Skeletal muscle tissue (tissue), 4 donors: ENCODE results near the gene KCNH8. TPM values are rescaled to one million over a fixed set of nuclear protein-coding genes. Genes with fewer than 3 reads are reported as not detected.

Experiments used
- H3K27ac ChIP-seq: one replicate; pipeline ENCODE4 v1.7.0; 2013; ENCODE audit warnings: mild to moderate bottlenecking, low read depth, low read length, inconsistent platforms
- H3K27me3 ChIP-seq, 3 donors: one replicate each; pipeline ENCODE4 v1.7.0; 2013; ENCODE audit warnings: low read length in 3 of 3; ENCODE audit not compliant: control insufficient read depth in 3 of 3, insufficient read depth in 3 of 3
- H3K36me3 ChIP-seq, 3 donors: one replicate each; pipeline ENCODE4 v1.7.0; 2013; ENCODE audit warnings: low read length in 3 of 3; ENCODE audit not compliant: control insufficient read depth in 3 of 3, insufficient read depth in 3 of 3
- H3K4me1 ChIP-seq, 3 donors: one replicate each; pipeline ENCODE4 v1.7.0; 2013; ENCODE audit warnings: low read length in 3 of 3, mild to moderate bottlenecking in 3 of 3; ENCODE audit not compliant: control insufficient read depth in 3 of 3, insufficient read depth in 3 of 3
- H3K4me3 ChIP-seq, 3 donors: one replicate each; pipeline ENCODE4 v1.7.0; 2013; ENCODE audit warnings: low read length in 3 of 3
- H3K9ac ChIP-seq, 3 donors: one replicate each; pipeline ENCODE4 v1.7.0; 2013; ENCODE audit warnings: low read length in 3 of 3, mild to moderate bottlenecking in 3 of 3, moderate library complexity in 2 of 3, low read depth in 1 of 3
- H3K9me3 ChIP-seq, 3 donors: one replicate each; pipeline ENCODE4 v1.7.0; 2013; ENCODE audit warnings: low read length in 3 of 3; ENCODE audit not compliant: control insufficient read depth in 3 of 3
- total RNA-seq: library from RNA; depleted of rRNA; stranded (reverse); fragments of >200 nt; gene quantifications from one replicate; pipeline ENCODE4 v1.2.3, GENCODE V29; 2014
- donor health status: Osteomylitis.

Gene KCNH8
- total RNA-seq, 1 donor from 2014 or later = under 0.01 TPM

DNA sequence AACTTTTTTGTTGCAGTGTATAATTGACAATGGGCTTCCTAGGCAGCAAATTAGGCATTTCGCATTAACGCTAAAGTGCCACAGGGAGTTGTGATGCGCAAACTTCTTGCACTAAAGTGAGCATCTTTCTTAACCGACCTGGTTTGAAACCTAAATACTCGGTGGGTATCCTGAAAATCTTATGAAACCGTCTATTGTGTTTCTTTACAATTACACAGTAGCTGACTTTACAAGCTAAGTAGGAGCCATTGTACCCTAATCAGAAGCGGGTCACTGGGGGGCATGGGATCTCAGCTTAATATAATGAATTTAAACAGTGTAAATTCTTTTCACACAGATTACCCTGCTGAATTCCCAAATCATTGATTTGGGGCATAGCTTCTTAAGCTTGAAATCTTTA is 328.0 kb downstream of the KCNH8 start:
- Histone ChIP-seq H3K9me3 (no peaks in the 10 kb centered on the region), H3K36me3 (no peaks in the 10 kb centered on the region), H3K9ac (no peak overlapping the region), H3K4me3 (no peak overlapping the region), H3K27ac (no peak overlapping the region), H3K4me1 (no peaks in the 10 kb centered on the region), H3K27me3 (no peaks in the 10 kb centered on the region)

DNA sequence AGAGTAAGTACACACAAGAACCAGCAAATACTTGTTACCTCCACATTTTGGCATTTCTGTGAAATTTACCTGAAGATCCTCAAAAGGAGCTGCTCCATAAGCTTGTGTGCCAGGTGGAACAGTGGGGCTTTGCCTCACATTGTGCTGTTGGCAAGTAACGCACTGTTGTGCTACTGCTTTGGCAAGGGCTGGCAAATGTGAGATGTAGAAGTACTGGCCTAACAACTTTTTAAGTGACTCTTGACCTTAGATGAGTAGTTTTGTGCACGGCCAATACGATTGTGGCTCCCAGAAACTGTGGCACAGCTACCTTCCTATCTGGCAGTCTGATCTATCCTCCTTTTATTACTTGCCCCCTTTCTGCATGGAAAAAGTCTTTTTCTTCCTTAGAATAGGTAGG is 337.0 kb downstream of the KCNH8 start:
- H3K9ac ChIP-seq = no peak overlapping the region

DNA sequence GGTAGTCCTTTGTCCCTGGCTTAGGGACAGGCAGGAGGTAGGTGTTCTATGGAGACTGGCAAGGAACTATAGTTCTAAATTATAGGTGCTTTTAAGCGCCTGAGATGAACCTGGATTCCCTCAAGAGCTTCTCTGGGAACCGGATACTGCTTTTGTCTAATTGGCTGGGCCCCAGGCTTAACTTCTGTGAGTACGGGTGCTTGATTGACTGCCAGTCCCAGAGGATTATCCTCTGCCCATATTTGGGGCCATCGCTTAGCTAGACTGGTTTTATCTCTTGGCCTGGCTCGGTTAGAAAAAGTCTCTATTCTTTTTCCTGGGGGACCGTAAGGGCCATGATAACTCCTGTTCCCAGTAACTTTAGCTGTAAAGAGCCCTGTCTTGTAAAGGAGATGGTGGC is 339.1 kb downstream of the KCNH8 start:
- H3K9me3 ChIP-seq = no peaks in the 10 kb centered on the region
- H3K27ac ChIP-seq = no peak overlapping the region
- no peak overlapping the region for H3K9ac ChIP-seq
- no peak overlapping the region for H3K4me3 ChIP-seq
- H3K27me3 ChIP-seq = no peaks in the 10 kb centered on the region
- H3K36me3 ChIP-seq = no peaks in the 10 kb centered on the region
- peaks cover 0 to 2% (median 0%) of the 10 kb centered on the region in 3 donors for H3K4me1 ChIP-seq

More for the DNA sequence above, 337.0 kb downstream of the KCNH8 start:
- no peak overlapping the region for H3K4me3 ChIP-seq
- H3K27ac ChIP-seq = no peak overlapping the region
- H3K27me3 ChIP-seq = no peaks in the 10 kb centered on the region
- peaks cover 0 to 2% (median 0%) of the 10 kb centered on the region in 3 donors for H3K4me1 ChIP-seq
- H3K36me3 ChIP-seq = no peaks in the 10 kb centered on the region
- H3K9me3 ChIP-seq = no peaks in the 10 kb centered on the region

DNA sequence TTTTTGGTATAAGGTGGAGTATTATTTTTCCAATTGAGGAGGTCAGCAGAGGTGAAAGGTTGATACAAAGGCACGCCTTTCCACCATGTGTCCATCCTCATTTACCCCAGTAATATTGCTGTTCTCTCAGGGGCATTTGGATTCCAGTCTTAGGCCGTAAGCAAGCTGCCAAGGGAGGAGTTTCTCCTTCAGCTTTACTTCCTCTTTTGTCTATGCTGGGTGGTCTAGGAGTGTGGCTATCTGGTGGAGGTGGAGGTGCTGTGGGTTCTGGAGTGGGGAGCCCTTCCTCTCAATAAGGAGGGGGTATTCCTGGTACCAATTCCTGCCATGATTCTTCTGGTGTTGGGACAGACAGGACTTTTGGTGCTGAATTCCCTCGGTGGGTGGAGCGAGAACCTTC is 340.6 kb downstream of the KCNH8 start:
- Histone ChIP-seq H3K4me1 (peaks cover 0 to 2% (median 0%) of the 10 kb centered on the region in 3 donors), H3K9me3 (no peaks in the 10 kb centered on the region), H3K4me3 (no peak overlapping the region), H3K9ac (no peak overlapping the region), H3K27ac (no peak overlapping the region), H3K27me3 (no peaks in the 10 kb centered on the region), H3K36me3 (no peaks in the 10 kb centered on the region)

DNA sequence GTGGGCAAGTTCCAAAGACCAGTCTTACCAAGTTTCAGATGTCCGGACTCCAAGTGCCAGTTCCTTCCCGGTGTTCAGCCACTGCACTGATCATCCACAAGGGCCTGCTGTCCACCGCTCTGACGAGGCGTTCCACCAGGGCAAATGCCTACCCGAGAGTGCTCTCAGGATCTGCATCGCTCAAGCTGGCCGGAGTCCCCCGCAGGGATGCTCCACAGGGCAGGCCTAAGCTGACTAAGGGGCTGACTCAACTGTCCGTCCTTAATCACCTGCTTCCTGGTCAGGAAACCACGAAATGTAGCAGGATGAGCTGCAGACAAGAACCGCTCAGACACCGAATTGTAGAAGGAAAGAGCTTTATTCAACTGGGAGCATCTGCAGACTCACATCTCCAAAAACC is 341.6 kb downstream of the KCNH8 start:
- no peak overlapping the region for H3K9ac ChIP-seq
- H3K9me3 ChIP-seq = no peaks in the 10 kb centered on the region
- no peaks in the 10 kb centered on the region for H3K27me3 ChIP-seq
- H3K4me3 ChIP-seq = no peak overlapping the region
- peaks cover 0 to 2% (median 0%) of the 10 kb centered on the region in 3 donors for H3K4me1 ChIP-seq
- no peaks in the 10 kb centered on the region for H3K36me3 ChIP-seq
- H3K27ac ChIP-seq = no peak overlapping the region

DNA sequence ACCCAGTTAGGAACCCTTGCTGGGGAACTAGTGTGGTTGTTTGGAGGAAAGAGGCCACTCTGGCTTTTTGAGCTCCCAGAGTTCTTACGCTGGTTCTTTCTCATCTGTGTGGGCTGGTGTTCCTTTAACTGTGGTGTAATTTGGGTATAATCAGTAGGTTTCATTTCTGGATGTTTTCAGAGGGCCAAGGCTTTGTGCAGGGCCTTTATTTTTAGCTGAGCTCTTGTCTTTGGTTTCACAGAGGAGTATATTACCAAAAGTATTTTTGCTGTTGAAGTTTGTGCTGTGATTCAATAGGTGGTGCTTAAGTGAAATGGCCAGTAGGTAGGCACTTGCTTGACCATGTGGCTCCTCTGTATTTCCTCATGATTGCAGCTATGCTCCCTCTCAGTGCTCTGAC is 357.9 kb downstream of the KCNH8 start:
- Histone ChIP-seq H3K27ac (no peak overlapping the region), H3K36me3 (no peaks in the 10 kb centered on the region), H3K27me3 (no peaks in the 10 kb centered on the region), H3K4me1 (no peaks in the 10 kb centered on the region), H3K4me3 (no peak overlapping the region), H3K9me3 (no peaks in the 10 kb centered on the region), H3K9ac (no peak overlapping the region)

DNA sequence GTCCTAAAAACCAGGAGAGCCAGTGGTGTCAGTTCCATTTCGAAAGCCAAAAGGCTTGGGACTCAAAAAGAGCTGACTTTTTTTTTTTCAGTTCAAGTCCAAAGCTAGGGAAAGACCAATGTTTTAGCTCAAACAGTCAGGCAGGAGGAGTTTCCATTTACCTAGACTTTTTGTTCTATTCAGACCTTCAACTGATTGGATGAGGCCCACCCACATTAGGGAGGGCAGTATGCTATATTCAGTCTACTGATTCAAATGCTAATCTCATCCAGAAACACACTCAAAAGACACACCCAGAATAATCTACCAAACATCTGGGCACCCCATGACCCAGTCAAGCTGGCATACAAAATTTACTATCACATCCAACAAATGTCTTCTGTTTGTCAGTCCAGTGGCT is 374.0 kb downstream of the KCNH8 start:
- Histone ChIP-seq H3K36me3 (no peaks in the 10 kb centered on the region), H3K9me3 (no peaks in the 10 kb centered on the region), H3K27me3 (no peaks in the 10 kb centered on the region), H3K4me1 (no peaks in the 10 kb centered on the region), H3K9ac (no peak overlapping the region), H3K27ac (no peak overlapping the region), H3K4me3 (no peak overlapping the region)

DNA sequence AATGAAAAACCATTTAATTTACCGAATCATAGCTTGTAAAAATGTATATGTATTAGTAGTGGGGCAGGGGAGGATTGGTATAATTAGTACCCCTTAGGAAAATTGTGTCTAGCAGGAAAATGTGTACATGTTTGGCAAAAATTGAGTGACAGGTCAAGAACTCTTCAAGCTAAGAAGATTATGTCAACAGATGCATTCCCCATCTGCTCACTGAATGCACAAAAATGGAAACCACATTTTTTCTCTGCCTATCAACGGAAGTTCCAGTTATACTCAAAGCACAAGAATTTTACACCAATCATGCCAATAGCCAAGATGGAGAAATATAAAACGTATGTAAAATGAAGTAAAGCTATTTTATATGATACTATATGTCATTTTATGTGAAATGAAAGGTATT is 377.8 kb downstream of the KCNH8 start:
- Histone ChIP-seq H3K9me3 (no peaks in the 10 kb centered on the region), H3K27me3 (no peaks in the 10 kb centered on the region), H3K4me3 (no peak overlapping the region), H3K9ac (no peak overlapping the region), H3K36me3 (no peaks in the 10 kb centered on the region), H3K4me1 (no peaks in the 10 kb centered on the region), H3K27ac (no peak overlapping the region)

DNA sequence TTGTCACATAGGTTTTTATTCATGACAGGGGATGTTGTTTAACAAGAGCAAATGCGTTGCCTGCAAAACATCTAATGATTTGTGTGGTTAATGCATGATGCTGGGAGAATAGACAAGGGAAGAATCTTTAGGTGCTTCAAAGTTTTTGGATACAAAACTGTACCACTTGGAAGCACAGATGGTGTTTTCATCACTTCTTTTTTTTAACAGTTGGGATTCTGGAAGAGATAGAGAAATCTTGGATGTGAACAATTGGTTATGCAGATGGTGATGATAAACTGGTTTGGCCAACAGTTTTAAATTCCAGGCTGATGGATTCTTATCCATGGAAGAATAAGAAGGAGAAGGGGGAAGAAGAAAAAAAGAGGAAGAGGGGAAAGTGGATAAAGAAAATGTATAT is 379.4 kb downstream of the KCNH8 start:
- Histone ChIP-seq H3K4me1 (no peaks in the 10 kb centered on the region), H3K9ac (no peak overlapping the region), H3K27me3 (no peaks in the 10 kb centered on the region), H3K9me3 (no peaks in the 10 kb centered on the region), H3K36me3 (no peaks in the 10 kb centered on the region), H3K4me3 (no peak overlapping the region), H3K27ac (no peak overlapping the region)

DNA sequence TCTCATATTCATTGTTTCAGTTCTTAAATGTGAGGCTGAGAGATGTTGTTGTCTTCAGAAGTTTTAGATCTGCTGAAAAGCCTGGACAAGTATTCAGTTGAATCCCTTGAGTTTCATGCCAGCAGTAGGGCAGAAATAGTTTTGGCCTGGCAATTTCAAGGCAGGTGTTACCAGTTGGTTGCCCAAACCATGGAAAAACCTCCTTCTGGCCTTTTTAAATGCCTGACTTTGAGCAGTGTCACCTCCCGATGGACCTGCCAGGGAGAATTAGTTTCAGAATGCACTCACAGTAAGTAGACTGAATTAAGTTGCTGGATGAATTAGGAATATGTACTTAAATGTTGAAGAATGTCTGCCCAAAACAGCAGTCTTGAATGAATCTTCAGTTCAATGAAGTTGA is 383.1 kb downstream of the KCNH8 start:
- Histone ChIP-seq H3K27me3 (no peaks in the 10 kb centered on the region), H3K4me3 (no peak overlapping the region), H3K4me1 (no peaks in the 10 kb centered on the region)

More for the DNA sequence above, 383.1 kb downstream of the KCNH8 start:
- H3K9me3 ChIP-seq = no peaks in the 10 kb centered on the region
- H3K36me3 ChIP-seq = no peaks in the 10 kb centered on the region
- no peak overlapping the region for H3K9ac ChIP-seq
- no peak overlapping the region for H3K27ac ChIP-seq
